Muscle of arm (tissue), 14 donors: Measurements from ENCODE around the gene CRABP1. TPM values are rescaled to one million over a fixed set of nuclear protein-coding genes. Genes with fewer than 3 reads are reported as not detected.

ENCODE experiments used
- DNase-seq: peaks from one replicate; pipeline ENCODE4 v3.0.0-alpha.2; 2013
- long read RNA-seq, 11 donors: transcript quantifications; one replicate each; lab custom pipeline, GENCODE V29; 2026
- polyA plus RNA-seq, 12 donors: library from polyadenylated mRNA; unstranded; fragments of 120-200 nt; gene quantifications; one replicate each; pipeline ENCODE4 v1.2.1, GENCODE V29; 2013; ENCODE audit not compliant: insufficient read length in 12 of 12

CRABP1 gene
- 10 to 100 TPM in 11 of 12 donors, not detected in 1; 12.8 to 88.5 (median 27.4) TPM for polyA plus RNA-seq
- long read RNA-seq, donor 1, transcript CRABP1-201 (4 exons, 772 nt), result major isoform, 66 of 83 reads
- long read RNA-seq, donor 1, partial matches to known transcripts, result 14 of 83 reads
- long read RNA-seq, donor 1, other reads (novel, unspliced or antisense), result 0 of 83 reads
- long read RNA-seq, donor 2, transcript CRABP1-201 (4 exons, 772 nt), result major isoform, 32 of 36 reads
- long read RNA-seq, donor 2, partial matches to known transcripts, result 0 of 36 reads
- long read RNA-seq, donor 2, other reads (novel, unspliced or antisense), result 0 of 36 reads
- long read RNA-seq, donor 3, transcript CRABP1-201 (4 exons, 772 nt), result major isoform, 8 of 8 reads
- long read RNA-seq, donor 3, partial matches to known transcripts, result 0 of 8 reads
- long read RNA-seq, donor 3, other reads (novel, unspliced or antisense), result 0 of 8 reads
- long read RNA-seq, donor 4, transcript CRABP1-201 (4 exons, 772 nt), result major isoform, 14 of 15 reads
- long read RNA-seq, donor 4, partial matches to known transcripts, result 0 of 15 reads
- long read RNA-seq, donor 4, other reads (novel, unspliced or antisense), result 0 of 15 reads
- long read RNA-seq, donor 5, transcript CRABP1-201 (4 exons, 772 nt), result major isoform, 55 of 56 reads
- long read RNA-seq, donor 5, partial matches to known transcripts, result 0 of 56 reads
- long read RNA-seq, donor 5, other reads (novel, unspliced or antisense), result 0 of 56 reads
- long read RNA-seq, donor 6, transcript CRABP1-201 (4 exons, 772 nt), result major isoform, 8 of 9 reads
- long read RNA-seq, donor 6, partial matches to known transcripts, result 0 of 9 reads
- long read RNA-seq, donor 6, other reads (novel, unspliced or antisense), result 0 of 9 reads
- long read RNA-seq, donor 7, transcript CRABP1-201 (4 exons, 772 nt), result major isoform, 12 of 13 reads
- long read RNA-seq, donor 7, partial matches to known transcripts, result 0 of 13 reads
- long read RNA-seq, donor 7, other reads (novel, unspliced or antisense), result 0 of 13 reads
- long read RNA-seq, donor 8, transcript CRABP1-201 (4 exons, 772 nt), result major isoform, 33 of 33 reads
- long read RNA-seq, donor 8, partial matches to known transcripts, result 0 of 33 reads
- long read RNA-seq, donor 8, other reads (novel, unspliced or antisense), result 0 of 33 reads
- long read RNA-seq, donor 9, transcript CRABP1-201 (4 exons, 772 nt), result major isoform, 34 of 36 reads
- long read RNA-seq, donor 9, partial matches to known transcripts, result 0 of 36 reads
- long read RNA-seq, donor 9, other reads (novel, unspliced or antisense), result 0 of 36 reads
- long read RNA-seq, donor 10, transcript CRABP1-201 (4 exons, 772 nt), result major isoform, 13 of 14 reads
- long read RNA-seq, donor 10, partial matches to known transcripts, result 0 of 14 reads
- long read RNA-seq, donor 10, other reads (novel, unspliced or antisense), result 0 of 14 reads
- long read RNA-seq, donor 11, transcript CRABP1-201 (4 exons, 772 nt), result major isoform, 62 of 69 reads
- long read RNA-seq, donor 11, partial matches to known transcripts, result 5 of 69 reads
- long read RNA-seq, donor 11, other reads (novel, unspliced or antisense), result 0 of 69 reads

DNA sequence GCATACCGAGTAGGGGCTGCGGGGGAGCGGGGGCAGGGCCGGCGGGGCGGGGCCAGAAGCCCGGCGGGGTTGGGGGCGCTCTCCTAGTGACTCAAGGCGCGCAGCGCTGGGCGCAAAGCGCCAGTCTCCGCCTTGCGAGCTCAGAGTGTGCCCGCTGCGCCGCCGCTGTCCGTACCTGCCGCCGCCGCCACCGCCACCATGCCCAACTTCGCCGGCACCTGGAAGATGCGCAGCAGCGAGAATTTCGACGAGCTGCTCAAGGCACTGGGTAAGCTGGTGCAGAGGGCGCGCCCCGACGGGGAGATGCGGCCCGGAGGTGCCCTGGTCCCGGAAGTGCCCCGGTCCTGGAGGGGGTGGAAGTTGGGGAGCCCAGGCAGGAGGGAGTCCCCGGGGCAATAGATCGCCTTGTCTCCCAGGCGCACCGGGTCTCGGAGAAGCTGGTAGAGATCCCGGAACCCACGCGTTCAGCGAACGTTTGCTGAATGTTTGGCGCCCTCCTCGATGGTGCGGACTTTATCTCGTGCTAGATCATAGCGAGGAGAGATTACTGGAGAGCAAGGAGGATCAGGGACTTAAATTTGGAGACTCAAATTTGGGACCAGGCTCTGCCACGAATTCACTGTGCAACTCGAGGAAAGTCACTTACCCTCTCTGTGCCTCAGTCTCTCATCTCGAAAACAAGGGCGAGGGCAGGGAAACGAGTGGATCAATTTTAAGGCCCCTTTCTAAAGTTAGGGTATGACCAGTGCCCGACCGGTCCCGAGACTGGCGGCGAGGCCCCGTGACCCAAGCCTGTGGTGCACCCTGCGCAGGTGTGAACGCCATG lies at the start of gene CRABP1:
TSS of gene CRABP1 (plus strand) at position 123 of the 826 bp plus-strand sequence. CDS start at position 199, 76 bp downstream.
- DNase-seq, result no peak

DNA sequence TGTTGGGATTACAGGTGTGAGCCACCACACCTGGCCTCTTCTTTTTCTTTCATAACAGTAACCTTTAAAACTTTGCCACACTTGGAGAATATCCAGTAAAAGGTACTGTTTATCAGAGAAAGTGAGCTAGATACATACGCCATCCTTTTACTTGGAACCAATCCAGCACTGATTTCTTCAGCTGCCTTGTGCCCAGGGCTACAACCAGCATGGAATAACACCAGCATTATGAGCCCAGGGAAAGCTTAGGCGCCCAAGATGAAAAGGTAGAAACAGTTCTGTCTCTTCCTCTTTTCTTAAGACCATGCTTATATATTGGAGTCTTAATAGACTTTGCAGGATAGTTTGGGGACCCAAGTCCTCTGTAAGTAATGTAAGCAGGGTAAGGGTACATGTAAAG lies 49.1 kb upstream of the CRABP1 start:
- DNase-seq, result no peak

DNA sequence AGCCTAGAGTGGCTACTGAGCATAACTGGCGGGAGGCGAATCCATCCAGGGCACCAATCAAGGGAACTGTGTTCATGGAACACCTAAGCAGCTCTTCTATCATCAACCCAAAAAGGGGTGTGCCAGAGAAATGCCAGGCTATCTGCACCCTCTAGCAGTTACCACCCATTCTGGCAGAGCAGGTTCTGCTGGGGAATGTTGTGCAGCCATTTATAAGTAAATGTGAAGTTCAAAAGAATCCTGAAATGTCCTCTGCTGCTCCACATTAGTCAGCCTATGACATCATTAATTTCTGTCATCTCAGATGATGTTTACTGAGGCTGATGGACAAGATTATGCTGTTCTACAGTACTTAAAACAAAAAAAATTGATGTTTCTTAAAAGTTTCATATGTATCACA lies 48.5 kb upstream of the CRABP1 start:
- DNase-seq, result no peak

DNA sequence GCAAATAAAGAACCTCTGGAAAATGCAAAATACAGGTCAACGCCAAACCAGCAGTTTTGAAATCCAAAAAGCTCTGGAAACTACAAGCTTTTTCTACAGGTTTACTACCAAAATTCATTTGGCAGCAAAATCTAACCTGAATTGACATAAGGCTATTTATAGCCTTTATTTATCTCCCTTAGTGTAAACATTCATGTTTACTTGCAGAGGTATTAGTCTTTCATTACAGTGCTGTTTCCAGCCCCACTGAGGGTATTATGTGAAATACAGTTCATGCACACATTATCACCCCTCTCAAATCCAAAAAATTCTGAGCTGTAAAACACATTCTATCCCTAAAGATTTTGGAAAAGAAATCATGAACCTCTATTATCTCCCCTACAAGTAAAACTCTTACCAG lies 47.9 kb upstream of the CRABP1 start:
- no peak for DNase-seq

DNA sequence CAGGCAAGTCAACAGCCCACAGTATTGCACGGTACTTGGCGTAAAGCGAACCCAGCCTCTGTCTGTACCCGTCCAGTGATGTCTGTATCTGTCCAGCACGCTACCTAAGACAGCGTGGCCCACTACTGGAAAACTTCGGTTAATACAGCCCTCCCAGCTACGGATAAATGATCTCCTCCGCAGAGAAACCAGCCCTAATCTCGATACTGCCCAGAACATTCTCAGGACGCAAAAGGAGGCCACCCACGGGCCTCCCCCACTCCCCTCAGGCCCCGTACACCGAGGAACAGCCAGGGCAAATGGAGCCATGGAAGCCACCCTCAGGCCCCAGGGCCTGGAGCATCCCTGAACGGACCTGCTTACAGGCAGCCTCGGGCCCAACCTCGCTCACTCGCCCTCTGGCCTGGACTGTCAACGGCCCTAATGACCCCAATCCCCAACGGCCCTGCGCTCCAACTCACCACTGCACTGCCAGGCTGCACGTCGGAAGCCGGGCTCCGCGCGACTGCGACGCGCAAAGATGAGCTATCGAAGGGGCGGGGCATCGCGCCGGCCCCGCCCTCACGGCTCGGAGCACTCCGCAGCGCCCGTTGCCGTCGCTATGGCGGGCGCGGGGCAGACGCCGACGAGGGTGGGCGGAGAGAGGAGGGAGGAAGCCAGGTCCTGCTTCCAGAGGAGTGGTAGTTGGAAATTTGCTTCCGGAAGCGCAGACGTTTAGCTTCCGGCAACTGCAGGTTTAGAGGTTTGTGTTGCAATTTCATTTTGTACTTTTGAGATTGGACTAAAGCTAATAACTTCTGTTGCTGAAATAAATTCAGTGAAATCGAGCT lies 40.8 kb upstream of the CRABP1 start, which contains the start of gene SKIC8:
TSS of gene SKIC8 (minus strand) at position 509 of the 830 bp plus-strand sequence. CDS start 3,923 bp downstream, outside the sequence.
- peak; percentile 95 for DNase-seq

DNA sequence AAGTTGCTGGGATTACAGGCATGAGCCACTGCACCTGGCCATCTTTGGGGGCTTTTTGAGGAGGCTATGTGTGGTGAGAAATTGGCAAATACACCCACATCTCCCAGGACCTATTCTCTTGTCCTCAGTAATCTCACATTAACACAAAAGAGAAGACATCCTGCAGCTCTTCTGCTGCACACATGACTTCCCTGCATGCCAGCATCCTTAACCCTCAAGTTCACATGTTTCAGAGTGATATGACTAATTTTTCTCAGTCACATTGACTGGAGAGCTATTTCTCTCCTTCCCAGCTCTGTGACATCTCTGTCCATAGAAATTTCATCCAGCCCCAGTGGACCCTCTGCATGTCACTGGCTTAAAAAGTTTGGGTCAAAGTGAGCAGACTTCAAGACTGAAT lies 38.8 kb upstream of the CRABP1 start:
- no peak for DNase-seq

DNA sequence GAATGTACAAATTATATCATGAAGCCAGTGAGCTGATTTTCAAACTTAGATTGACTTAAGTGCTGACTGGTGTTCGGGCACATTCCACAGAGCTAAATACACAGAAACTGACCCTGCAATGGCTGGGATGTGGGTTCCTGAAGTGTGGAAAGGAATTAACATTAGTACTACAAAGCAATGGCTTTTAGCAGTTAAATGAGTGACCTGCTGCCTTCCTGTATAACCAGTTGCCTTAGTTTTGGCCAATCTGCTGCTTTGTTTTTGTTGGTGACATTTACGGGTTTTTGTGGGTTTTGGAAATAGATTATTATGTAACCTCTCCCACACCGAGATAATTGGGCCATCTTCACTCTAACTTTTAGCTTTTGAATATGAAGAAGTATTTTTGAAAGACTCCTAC lies 38.3 kb upstream of the CRABP1 start:
- no peak for DNase-seq

DNA sequence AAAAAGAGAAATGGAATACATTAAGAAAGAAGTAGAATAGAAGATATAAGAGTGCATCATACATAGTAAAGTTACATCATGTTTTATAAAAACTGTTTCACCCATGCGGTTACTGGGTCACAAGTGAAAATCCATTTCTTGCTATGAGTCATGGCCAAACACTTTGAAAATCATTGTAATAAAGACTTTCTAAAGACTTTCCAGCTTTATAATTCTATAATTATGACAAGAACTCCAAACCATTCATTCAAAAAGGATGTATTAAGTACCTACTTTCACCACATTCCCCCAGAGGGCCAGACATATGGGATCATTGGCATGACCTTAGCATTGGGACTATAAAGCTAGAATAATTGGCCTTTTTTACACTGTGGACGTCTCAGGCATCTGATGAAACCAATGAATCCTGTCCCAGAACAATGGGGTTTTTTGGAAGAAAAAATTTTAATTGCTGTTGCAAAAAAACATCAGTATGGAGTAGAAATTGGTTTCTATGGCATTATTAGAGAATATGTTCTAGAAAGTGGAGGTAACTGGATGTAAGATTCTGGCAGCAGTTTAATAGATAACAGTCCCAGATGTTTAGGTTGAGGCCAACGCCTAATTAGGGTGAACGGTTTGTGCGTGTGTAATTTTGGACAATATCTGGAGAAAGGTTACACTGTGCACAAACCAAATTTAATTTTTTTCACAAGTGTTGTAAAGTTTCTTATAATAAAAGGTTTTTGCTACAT lies 37.4 kb upstream of the CRABP1 start:
- DNase-seq, result no peak

DNA sequence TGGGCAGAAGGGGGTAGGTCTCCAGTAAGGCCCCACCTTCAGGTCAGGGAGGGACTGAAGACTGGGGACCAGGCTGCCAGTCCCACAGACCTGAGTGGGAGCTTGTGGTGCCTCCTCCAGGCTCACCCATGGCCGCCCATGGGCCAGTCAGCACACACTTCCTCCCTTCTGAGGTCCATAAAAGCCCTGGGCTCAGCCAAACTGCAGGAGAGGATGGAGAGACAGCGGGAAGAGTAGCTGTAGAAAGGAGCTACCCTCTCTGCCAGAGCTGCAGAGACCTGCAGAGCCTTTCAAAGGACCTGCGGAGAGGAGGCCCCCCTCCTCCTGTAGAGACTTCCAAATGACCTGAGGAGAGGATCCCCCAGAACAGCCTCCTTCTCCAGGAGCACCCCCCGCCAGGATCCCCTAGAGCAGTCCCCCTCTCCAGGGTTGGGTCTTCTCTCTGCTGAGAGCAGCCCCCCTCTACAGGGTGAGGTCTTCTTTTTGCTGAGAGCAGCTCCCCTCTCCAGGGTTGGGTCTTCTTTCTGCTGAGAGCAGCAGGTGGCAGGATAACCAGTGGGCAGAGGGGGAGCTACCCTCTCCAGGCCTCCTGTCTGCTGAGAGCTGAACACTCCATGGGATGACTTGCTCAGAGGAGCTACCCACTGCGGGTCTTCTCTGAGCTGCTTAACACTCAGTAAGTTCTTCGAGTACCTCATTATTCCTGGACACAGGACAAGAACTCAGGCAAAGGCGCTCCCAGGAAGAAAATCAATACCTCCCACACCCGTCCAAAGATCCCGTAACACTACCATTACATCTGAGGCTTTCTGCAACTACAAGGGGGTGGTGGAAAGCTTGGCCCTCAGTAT lies 35.7 kb upstream of the CRABP1 start:
- no peak for DNase-seq

DNA sequence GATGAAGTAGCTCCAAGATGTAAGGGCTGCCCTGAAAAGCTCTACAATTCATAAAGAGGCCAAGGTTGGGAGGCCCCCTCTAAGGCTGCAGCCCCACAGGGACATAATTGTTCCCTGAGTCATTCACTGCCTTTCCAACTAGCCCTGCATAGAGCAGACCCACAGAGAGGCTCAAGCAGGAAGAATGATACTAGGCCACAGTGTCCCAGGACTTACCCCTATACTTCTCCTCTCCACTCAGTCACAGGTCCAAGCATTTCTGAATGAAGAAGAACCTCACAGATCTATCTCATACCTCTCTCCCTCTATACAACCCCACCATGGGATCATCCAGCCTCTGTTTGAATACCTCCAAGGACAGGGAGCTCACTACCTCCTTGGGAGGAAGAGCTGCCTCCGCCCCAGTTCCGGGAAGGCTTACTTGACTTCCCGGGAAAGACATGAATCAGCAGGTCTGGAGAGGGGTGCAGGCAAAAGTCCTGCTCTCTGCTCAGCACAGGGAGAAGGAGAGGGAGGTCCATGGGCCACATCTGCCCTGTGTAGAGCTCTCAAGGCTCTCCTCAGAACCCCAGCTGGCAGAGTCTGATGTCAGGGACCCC lies 33.9 kb upstream of the CRABP1 start:
- DNase-seq, result no peak

DNA sequence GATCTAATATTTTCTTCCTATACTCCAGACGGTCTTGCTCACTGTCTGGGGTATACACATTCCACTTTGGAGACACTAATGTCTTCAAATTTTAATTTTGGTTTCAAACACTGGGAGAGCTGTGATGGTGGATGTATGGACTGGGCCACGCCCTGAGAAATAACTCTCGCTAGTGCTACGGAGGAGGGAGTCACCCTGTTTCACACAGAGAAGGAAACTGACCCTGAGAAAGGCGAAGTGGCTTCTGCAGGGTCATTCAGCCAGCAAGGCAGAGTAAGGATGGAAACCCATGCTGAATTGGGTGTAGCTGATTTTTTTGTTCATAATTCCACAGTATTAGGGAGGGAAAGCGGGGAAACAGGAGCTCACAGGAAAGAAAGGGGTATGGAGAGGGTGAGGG lies 32.2 kb upstream of the CRABP1 start:
- no peak for DNase-seq

DNA sequence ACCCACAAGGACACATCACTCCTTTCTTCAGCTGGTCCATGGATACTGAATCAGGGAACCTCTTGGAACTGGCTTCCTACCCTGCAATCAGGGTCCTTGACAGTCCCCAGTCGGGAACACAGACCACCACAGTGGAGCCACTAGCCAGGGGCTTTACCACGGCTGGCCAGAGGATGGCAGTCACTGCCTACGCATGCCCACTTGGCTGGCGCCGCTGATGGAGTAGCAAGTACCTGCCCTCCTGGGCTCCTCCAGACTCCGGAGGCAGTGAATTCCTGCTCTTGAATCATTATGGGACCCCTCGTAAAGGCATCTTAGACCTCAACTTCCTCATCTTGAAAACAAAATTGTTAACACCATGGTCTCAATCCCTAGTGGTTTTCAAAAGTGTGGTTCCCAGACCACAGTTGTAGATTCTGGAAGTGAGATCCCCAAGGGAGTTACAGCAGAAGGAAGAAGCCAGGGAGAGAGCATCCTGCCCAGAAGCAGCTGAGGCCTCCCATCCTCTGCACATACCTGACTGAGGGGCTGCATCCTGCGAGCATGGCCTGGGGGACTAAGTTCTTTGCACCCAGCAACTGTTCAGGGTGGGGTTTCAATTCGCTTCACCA lies 31.6 kb upstream of the CRABP1 start:
- peak; percentile 63 for DNase-seq

DNA sequence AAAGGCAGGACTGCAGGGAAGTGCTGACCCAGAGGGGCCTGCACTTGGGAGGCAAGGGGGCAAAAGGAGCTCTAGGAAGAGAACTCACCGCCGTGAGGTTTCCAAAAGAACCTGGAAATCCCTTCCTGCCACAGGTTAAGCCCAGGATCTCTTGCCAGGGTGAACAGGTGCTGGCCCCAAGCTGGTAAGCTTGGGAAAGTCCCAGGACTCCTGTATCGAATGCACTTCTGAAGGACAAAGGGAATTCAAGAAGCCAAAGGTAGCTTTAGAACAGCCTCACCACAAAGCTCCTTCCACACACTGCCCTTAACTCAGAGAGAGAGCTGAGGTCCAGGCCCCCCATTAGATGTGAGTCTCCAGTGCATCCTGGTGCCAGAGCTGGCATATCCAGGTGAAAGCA lies 28.9 kb upstream of the CRABP1 start:
- no peak for DNase-seq

DNA sequence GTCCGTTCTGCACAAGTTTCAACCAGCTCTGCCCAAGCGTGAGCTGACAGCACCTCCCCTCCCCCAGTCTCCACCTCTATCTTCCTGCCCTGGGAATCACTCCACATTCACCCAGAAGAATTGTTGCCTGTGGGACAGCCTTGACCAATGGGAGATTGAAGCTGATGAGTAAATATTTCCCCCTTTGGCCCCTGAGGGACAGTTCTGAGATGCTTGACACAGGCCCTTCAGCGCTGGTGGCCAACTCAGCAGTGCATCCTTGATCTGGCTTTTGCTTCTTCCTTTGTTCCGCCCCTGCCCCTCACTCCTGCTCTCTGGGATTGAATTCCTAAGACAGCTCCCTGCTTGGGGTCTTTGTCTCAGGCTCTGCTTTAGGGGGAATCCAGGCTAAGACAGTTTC lies 27.6 kb upstream of the CRABP1 start:
- no peak for DNase-seq

DNA sequence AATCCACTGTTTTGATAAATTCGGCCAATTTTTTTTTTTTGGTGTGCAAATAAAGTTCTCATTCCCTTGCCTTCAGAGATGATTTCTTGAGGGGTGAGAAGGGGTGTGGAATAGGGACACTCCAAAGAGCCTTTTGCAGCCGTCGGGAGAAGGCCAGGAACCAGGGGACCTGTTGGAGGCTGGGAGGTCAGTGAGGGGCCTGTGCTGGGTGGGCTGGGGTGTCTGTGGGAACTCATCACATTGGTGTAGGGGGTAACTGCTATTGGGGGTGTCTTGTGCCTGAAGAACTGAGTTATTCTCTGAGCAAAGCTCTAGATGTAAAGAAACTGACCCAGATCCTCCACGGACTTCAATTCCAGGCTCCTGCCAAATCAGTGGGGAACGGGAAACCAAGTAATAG lies 27.2 kb upstream of the CRABP1 start:
- DNase-seq, result no peak

DNA sequence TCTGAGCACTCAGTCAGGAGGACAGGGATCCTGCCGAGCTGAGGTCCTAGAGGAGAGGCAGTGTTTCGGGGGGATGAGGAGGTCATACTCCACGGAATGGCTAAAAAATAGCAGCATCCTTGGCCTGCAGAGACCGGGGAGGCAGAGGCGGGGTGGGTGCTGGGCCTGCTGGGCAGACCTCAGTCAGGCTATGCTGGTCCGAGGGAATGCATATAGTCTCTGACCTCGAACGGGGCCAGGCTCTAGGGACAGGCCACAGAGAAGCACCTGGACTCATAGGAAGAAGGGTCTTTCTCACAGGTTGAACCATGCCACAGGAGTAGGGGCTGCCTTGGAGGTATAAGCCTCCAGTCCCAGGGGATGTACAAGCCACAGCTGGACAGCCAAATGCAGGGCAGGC lies 26.8 kb upstream of the CRABP1 start:
- no peak for DNase-seq

DNA sequence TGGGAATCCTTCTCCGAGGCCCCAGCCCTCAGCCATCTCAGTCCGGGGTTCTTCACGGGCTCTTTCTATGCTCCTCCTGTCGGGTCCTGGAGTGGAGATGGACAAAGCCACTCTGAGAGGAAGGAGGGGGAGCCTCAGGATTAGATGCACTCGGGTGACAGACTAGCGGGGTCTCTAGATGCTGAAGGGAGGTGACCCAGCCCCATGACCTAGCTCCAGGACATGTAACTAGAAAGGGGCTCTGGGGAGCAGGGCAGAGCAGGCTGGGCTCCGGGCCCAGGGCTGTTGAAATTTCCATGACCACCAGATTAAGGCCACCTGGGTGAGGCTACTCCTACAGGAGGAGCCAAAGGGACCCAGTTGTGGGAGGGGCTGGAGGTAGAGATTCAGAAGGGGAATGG lies 26.0 kb upstream of the CRABP1 start:
- DNase-seq, result no peak
